GM18505 (cell line): ENCODE results near the gene ZDHHC14.
A peak's percentile ranks its signal among the peaks of the same experiment; 100 is the strongest.

Source experiments
- ATAC-seq: cut with Tn5 transposase; IDR thresholded peaks from one replicate; pipeline ENCODE4 v1.9.1; 2021; ENCODE audit not compliant: unreplicated experiment
- POLR2A ChIP-seq: IDR thresholded peaks from 4 replicates; pipeline ENCODE4 v1.6.1; 2011; ENCODE audit warnings: borderline replicate concordance; ENCODE audit not compliant: insufficient read depth, insufficient read length; ENCODE audit errors: extremely low read depth

Gene ZDHHC14

DNA sequence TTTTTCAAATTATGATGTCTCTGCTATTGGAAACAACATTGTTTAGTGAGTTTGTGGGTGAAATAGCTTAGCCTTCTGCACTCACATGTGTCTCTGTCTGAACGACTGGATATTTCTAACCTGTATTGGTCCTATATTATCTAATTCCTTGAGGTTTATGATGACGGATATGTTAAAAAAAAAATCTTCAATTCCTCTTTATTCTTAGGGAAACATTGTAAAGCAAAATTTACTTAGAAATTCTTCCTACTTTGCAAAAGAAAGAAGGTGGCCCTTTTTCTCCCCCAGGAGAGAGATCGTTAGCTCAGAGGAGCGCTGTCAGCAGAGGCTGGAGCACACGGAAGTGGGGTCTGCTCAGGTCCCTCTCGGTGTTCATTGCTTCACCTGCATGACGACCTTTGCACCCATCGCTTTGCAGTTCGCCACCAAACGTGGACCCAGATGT, 149.8 kb downstream of the ZDHHC14 start:
- no peak for TF ChIP-seq POLR2A
- ATAC-seq, result no peak

DNA sequence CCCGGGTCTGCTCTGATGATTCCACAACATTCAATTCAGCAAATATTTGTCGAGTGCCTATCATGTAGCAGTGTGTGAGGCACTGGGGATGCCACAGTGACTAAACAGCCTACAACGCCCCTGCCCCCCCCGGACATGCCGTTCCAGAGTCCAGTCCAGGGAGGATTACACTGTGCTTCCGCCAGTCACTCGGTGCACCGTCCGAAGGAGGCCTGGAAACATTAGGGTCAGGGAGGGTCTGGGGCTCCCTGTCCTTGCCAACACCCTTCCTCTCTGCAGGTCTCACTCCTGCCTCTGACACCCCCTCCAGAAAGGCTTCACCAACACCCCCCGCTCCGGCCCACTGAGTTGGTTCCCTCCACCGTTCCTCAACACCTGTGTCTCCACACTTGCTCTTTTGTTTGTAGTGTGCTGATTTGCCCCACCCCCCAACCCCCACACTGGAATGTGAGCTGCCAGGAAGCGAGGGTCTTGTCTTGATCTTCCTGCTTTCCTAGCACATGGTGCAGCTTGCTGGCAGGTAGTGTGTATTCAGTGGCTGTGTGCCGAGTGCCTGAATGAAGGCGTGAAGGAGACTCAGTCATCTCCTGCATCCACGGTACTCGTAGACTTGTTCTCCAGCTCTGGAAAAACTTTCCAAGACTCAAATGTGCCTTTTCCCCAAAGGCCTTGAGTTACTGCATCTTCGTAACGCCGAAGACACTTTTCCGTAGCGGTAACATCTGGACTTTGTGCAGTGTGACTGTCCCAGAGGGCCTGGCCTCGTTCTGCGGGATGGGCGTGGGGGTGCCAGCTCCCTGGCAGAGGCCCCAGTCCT, 150.4 kb downstream of the ZDHHC14 start:
- no peak for TF ChIP-seq POLR2A
- no peak for ATAC-seq

DNA sequence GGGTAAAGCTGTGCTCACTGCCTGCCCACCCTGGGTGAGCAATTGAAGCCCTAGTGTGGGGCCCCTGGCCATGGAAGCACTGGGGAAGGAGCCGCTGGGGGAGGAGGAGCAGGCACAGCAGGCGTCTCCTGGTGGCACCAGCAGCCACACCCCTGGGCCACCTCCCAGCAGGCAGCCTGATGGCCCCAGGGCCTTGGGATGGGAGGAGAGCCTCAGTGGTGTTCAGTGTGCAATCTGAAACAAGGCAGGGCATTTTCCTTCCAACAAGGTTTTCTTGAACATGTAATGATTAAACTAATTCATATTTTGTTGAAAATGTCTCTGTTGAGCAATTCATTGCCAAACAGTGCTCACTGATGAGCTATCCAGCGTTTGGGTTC, 151.0 kb downstream of the ZDHHC14 start:
- ATAC-seq, result no peak
- no peak for TF ChIP-seq POLR2A

DNA sequence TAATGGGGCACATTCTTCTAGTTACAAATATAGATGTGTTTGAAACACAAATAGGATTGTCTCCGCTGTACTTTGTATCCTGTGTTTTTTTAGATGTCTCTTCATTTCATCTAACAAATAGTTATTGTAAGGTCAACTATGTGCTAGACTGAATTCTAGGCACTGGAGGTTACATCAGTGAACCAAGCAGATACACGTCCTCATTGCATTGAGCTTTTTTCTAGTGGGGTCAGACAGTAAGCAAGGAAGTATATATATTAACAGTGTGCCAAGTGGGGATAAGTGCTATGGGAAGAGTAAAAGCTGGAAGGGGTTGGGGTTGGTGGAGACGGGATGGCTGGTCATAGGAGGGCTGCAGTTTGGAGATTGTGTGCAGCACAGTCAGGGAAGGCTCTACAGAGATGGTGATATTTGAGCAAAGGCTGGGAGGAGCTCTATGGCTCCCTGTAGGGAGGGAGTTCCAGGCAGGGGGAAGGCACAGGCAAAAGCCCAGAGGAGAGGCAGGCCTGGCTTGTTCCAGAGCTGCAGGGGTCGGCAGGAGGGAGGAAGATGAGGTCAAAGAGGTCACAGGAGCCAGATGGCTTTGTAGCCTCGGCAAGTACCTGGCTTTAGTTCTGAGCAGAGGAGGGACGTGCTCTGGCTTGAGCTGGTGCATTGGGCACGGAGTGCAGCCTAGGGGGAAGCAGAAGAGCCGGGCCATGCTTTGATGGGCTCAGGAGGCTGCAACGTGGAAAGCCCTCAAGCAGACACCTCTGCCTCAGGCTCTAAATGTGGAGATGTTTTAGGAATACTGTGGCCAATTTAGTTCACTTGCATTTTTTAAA, 152.3 kb downstream of the ZDHHC14 start:
- TF ChIP-seq POLR2A, result no peak
- no peak for ATAC-seq

DNA sequence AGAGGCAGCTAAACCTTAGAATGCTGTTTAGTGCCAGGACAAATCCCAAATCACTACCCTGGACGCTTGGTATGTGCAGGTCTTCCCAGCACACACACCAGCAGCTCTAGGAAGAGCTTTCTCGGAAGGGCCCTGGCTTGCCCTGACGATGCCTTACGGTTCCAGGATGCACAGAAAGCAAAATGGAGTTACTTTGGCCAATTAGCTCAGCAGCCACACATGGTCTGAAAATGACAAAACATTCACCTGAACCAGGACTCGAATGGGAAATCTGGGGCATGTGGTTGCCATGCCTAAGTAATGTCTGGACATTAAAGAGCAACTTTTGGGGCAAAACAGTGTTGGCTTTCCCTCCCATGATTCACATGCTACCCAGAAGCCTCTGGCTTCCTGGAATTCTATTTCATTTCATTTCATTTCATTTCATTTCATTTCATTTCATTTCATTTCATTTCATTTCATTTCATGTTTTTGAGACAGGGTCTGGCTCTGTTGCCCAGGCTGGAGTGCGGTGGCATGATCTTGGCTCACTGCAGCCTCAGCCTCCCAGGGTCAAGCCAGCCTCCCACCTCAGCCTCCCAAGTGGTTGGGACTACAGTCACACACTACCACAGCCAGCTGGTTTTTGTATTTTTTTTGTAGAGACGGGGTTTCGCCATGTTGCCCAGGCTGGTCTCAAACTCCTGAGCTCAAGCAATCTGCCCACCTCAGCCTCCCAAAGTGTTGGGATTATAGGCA, 153.3 kb downstream of the ZDHHC14 start:
- no peak for ATAC-seq
- TF ChIP-seq POLR2A, result no peak

DNA sequence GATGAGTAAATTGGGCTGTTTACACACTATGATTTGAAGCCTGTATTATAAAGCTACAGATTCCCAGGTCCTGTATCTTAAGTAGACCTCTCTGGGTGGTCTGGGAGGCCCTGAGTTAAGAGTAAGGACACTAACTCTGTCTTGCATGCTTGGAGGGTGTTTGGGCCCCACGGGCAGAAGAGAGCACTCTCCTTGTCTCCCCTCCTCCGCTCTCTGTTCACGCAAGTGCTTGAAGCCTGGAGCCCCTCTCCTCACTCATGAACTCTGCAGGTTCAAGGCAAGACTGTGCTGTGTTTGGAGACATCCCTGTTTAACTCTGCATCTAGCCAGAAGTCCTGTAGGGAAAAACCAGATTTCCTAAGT, 154.0 kb downstream of the ZDHHC14 start:
- TF ChIP-seq POLR2A, result no peak
- no peak for ATAC-seq

DNA sequence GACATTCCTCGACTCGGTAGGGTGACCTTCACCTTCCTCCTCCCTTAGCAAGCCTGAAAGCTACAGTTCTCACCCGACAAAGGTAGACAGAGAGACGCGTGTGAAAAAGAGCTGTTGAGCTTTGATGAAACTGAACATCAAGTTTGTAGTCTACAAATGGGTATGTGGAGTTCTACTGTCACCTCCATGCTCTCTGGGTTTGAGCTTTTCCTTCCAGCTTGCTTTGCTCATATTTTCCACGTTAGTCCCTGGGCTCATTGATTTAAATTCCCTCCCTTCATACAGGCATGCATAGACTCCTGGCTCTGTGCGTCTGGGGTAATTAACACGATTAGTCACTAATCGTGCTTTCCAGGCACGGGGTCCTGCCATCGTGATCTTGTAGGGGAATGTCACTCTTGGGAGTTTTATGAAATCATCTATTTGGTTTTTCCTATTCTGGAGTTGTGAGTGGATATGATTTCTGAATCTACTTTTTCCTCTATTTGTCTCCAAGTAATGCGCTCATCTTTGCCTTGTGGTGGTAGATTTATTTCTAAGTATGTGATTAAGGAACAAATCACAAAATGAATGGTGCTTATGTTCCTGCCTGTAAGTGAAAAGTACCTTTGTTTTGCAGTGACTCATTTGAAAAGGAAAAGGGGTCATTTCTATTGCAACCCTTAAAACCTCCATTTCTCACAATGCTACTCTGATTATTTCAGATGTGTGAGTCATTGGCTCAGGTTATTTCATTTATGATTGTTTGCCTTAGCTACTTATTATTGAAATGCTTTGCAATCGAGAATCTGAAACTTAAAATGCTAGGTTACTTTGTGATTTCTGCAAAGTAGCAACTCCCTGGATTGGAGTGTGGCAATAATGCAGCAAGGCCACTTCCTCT, 154.6 kb downstream of the ZDHHC14 start:
- TF ChIP-seq POLR2A, result no peak
- ATAC-seq, result peak; percentile 51

DNA sequence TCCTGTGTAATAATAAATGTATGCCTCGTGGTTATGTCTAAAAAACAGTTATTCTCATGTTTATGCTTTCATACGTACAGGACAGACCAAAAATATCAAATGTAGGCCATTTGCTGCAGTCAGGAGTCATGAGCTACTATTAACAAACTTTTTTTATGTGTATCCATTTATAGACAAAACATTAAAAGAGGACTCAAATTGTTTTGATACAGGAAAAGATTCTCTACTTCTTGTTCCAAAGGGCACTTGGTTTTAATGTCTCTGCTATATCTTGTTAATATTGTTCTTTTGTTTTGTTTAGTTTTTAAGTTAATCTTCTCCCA, 155.2 kb downstream of the ZDHHC14 start:
- no peak for ATAC-seq
- TF ChIP-seq POLR2A, result no peak

DNA sequence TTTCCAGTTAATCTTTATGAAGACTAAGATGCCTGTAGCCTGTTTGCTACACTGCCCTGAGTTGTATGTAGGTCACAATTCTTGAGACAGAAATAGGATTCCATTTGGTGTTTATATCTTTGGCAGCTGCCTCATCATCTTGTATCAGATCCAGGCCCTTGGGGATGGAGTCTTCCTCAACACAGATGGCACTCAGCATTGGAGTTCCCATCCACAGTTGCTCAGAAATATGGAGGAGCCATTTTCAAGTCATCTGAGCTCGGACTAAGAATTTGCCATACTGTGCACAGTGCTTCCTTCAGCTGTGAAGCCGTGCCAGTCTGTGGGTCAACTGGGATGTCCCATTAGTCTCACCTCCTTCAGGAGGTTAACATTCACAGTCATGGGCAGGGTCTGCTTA, 156.6 kb downstream of the ZDHHC14 start:
- no peak for ATAC-seq

DNA sequence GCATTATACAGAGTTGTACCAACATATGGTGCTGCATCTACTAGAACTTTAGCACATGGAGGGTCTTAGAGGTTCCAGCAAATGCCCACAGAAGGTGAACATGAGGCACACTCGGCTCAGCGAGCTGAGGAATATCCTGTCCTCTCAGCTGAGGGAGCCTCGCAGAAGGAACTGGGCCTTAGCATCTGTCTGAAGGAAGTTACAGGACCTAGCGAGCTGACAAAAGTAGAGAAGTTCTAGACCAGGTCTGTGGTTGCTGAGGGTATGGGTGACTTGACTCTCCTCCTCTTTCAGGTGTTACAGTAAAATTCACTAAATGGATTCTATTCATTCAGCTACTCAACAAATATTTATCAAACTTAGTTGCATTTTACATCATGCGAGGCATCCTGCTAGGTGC, 157.2 kb downstream of the ZDHHC14 start:
- TF ChIP-seq POLR2A, result no peak
- no peak for ATAC-seq

More for the DNA sequence above, 156.6 kb downstream of the ZDHHC14 start:
- no peak for TF ChIP-seq POLR2A

DNA sequence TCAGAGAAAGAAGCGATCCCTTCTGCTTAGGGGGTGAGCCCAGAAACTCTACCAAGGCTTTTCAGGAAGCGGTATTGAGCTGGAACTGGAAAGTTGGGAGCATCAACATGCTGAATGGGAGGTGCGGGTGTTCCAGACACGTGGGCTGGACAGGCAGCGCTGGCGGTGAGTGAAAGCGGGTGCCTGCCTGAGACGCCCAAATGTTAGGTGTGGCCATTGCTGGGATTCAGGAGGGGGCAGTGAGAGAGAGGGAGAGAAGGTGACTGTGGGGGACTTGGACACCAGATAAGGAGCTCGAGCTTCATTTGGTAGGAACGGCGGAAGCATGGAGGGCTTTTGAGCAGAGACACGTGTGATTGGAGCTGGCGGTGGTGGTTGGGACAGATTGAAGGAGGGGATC, 157.7 kb downstream of the ZDHHC14 start:
- ATAC-seq, result no peak

DNA sequence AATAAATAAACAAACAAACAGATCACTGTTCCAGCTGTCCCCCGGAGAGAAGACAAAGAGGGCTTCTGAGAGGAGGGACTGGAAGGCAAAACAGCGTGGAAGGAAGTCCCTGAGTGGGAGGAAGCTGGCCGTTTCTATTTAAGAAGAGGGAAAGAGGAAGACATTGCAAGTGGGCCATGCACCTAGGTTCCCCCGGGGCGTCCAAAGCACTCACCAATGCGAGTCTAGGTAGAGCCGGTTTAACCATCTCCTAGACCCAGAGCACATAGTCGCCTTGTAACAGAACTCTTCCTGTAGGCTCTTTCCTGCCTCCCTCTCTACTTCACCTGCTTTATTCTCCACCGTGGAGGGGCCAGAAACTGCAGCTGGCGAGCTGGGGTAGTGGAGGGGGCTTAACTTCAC, 158.4 kb downstream of the ZDHHC14 start:
- TF ChIP-seq POLR2A, result no peak
- ATAC-seq, result no peak

More for the DNA sequence above, 157.7 kb downstream of the ZDHHC14 start:
- no peak for TF ChIP-seq POLR2A

DNA sequence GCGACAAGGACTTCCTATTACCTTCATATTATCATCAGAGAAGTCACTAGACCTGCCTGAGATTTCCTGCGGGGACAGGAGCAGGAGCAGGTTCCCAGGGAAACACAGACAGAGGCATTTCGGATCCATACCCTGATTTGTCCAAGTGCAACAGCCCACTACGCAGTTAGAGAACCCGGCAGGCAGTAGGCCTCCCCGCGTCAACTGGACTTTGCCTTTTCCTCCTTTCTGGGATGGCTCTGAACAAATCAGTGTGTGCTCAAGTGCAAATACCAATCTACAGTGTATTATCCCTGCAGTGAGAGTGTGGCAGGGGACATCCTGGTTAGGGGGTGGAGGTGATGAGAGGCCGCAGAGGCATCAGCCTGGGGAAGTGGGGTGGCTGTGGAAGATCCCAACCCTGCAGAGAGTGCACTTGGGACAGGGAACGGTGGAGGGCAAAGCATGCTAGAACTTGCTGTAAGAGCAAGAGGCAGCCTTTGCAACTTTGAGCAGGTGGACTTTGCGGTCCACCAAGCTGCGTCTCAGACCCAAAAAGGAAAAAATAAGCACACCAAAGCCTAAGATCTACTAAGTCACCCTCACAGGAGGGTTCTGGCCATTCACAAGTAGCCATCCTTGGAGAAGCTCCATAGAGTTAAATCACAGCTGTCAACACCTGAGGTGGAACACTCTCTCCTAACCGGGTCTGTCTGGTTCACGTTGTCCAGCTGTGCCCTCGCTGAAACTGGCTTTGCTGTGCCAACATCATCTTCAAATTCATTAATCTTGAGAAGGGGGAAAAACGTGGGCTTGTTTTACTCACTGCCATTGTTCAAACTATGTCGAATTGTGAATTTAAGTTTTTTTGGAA, 159.1 kb downstream of the ZDHHC14 start:
- ATAC-seq, result no peak
- no peak for TF ChIP-seq POLR2A
